ENCODE data around the gene VARS1.
"Not testable (repeated sequence)": the region's sequence is repeated elsewhere in the genome, so short reads cannot be mapped to it uniquely, and the experiment has no call there.

The VARS1 gene

GRCh38 chr6:31822036-31822821 is 26.7 kb upstream of the VARS1 start:
- no peak for DNase-seq (ENCODE audit: low read depth)

- no peak for DNase-seq (ENCODE audit: low read depth)
These were observed 25.9 kb upstream of the VARS1 start for GRCh38 chr6:31821301-31822035.

- DNase-seq (ENCODE audit: low read depth) = not testable (repeated sequence)
These were observed 24.8 kb upstream of the VARS1 start for GRCh38 chr6:31820399-31820798.

- no peak for DNase-seq (ENCODE audit: low read depth)
These were observed 24.3 kb upstream of the VARS1 start for GRCh38 chr6:31819871-31820299.

GRCh38 chr6:31817929-31818511 is 22.5 kb upstream of the VARS1 start:
- DNase-seq (ENCODE audit: low read depth) = not testable (repeated sequence)

GRCh38 chr6:31817133-31817928 is 21.8 kb upstream of the VARS1 start:
- not testable (repeated sequence) for DNase-seq (ENCODE audit: low read depth)

GRCh38 chr6:31815025-31815838 is 19.7 kb upstream of the VARS1 start, which contains the start of the genes HSPA1A and HSPA1L:
TSS of gene HSPA1A (plus strand) at chr6:31815543. CDS start at chr6:31815757, 214 bp downstream.
TSS of gene HSPA1L (minus strand) at chr6:31815283. CDS start at chr6:31811972, 3,311 bp downstream.
- DNase-seq (ENCODE audit: low read depth) = no peak

GRCh38 chr6:31814677-31815024 is 19.1 kb upstream of the VARS1 start:
- DNase-seq (ENCODE audit: low read depth) = no peak

- DNase-seq (ENCODE audit: low read depth) = no peak
These were observed 17.9 kb upstream of the VARS1 start for GRCh38 chr6:31813465-31813849.

- DNase-seq (ENCODE audit: low read depth) = no peak
These were observed 16.1 kb upstream of the VARS1 start for GRCh38 chr6:31811645-31812044.

GRCh38 chr6:31808599-31808998 is 13.0 kb upstream of the VARS1 start:
- DNase-seq (ENCODE audit: low read depth) = not testable (repeated sequence)

- peak; percentile 88 for DNase-seq (ENCODE audit: low read depth)
These were observed 11.1 kb upstream of the VARS1 start, which contains the start of gene LSM2 for GRCh38 chr6:31806470-31807272. TSS of gene LSM2 (minus strand) at chr6:31806966. CDS start at chr6:31806757, 209 bp downstream.

GRCh38 chr6:31805939-31806469 is 10.5 kb upstream of the VARS1 start:
- DNase-seq (ENCODE audit: low read depth) = no peak

- DNase-seq (ENCODE audit: low read depth) = not testable (repeated sequence)
These were observed 5.7 kb upstream of the VARS1 start for GRCh38 chr6:31801031-31801927.

GRCh38 chr6:31799781-31800180 is 4.2 kb upstream of the VARS1 start:
- no peak for DNase-seq (ENCODE audit: low read depth)

GRCh38 chr6:31797588-31797987 is 2.0 kb upstream of the VARS1 start:
- DNase-seq (ENCODE audit: low read depth) = no peak

GRCh38 chr6:31796993-31797385 is 1.4 kb upstream of the VARS1 start:
- no peak for DNase-seq (ENCODE audit: low read depth)

GRCh38 chr6:31794866-31795615 is 511 bp downstream of the VARS1 start:
- no peak for DNase-seq (ENCODE audit: low read depth)

Measured in stimulated activated CD8-positive, alpha-beta memory T cell treated with anti-CD3 and anti-CD28 coated beads, Interleukin-15, amount 100 ng/mL, for 24 hours (primary cell).